Lung (tissue), 12 donors: ENCODE data around the gene GPRC5A. TPM values are rescaled to one million over a fixed set of nuclear protein-coding genes. Genes with fewer than 3 reads are reported as not detected.

Experiments
- ATAC-seq: fragments of 200-7000 bp; cut with Tn5 transposase; one replicate; pipeline ENCODE4 v1.9.1; 2020; ENCODE audit warnings: moderate number of reproducible peaks; ENCODE audit not compliant: insufficient read depth, low FRiP score
- DNase-seq, 3 donors: peaks; one replicate each; pipeline ENCODE4 v3.0.0-alpha.2; 2013 to 2017
- H3K27ac ChIP-seq, 2 donors: one replicate each; pipeline ENCODE4 v1.5.1; 2013; ENCODE audit warnings: mild to moderate bottlenecking in 2 of 2, moderate library complexity in 2 of 2, control low read depth in 1 of 2, inconsistent platforms in 1 of 2, low read depth in 1 of 2, low read length in 1 of 2
- H3K27me3 ChIP-seq, 3 donors: one replicate each; pipeline ENCODE4 v1.5.1; 2013; ENCODE audit warnings: low read length in 2 of 3; ENCODE audit not compliant: control insufficient read depth in 3 of 3, insufficient read depth in 3 of 3
- H3K36me3 ChIP-seq, 4 donors: one replicate each; pipeline ENCODE4 v1.5.1; 2013; ENCODE audit warnings: low read length in 4 of 4, mild to moderate bottlenecking in 1 of 4, moderate library complexity in 1 of 4; ENCODE audit not compliant: control insufficient read depth in 4 of 4, insufficient read depth in 4 of 4
- H3K4me1 ChIP-seq, 5 donors: one replicate each; pipeline ENCODE4 v1.5.1; 2013; ENCODE audit warnings: low read length in 5 of 5, mild to moderate bottlenecking in 2 of 5, moderate library complexity in 1 of 5; ENCODE audit not compliant: control insufficient read depth in 5 of 5, insufficient read depth in 5 of 5
- H3K4me3 ChIP-seq: one replicate; pipeline ENCODE4 v1.5.1; 2013; ENCODE audit warnings: mild to moderate bottlenecking, control low read depth, moderate library complexity
- H3K9ac ChIP-seq, 2 donors: one replicate each; pipeline ENCODE4 v1.5.1; 2013; ENCODE audit warnings: low read length in 2 of 2, control low read depth in 1 of 2; ENCODE audit not compliant: insufficient read depth in 1 of 2
- H3K9me3 ChIP-seq, 4 donors: one replicate each; pipeline ENCODE4 v1.5.1; 2013; ENCODE audit warnings: low read length in 3 of 4, mild to moderate bottlenecking in 1 of 4, moderate library complexity in 1 of 4; ENCODE audit not compliant: control insufficient read depth in 4 of 4, insufficient read depth in 3 of 4
- CTCF ChIP-seq: IDR thresholded peaks from 2 replicates; pipeline ENCODE4 v1.5.1; 2012; ENCODE audit warnings: mild to moderate bottlenecking; ENCODE audit errors: control extremely low read depth, extremely low read depth
- WGBS, 2 donors: extraction: QIAGEN DNeasy Blood & Tissue Kit; methylation state at CpG; one replicate each; pipeline ENCODE4 v1.1.7; 2013; 5-methylcytosine and 5-hydroxymethylcytosine counted together
- polyA plus RNA-seq, 2 donors: library from polyadenylated mRNA; stranded (reverse); fragments of 200-250 nt; gene quantifications; one replicate each; pipeline ENCODE4 v1.2.1, GENCODE V29; 2013
- total RNA-seq, 2 donors: library from RNA; depleted of rRNA in 1 of 2; stranded (reverse); fragments of >200 nt in 1 of 2; gene quantifications; one replicate each; pipeline ENCODE4 v1.2.1, GENCODE V29; 2014 to 2021
- donor health status: control.
- donor health status: control.
- donor health status: Bipolar disorder and iron deficiency.
- donor health status: healthy.
- donor health status: DM: yes; HTN: yes; CAD: no.

Gene GPRC5A
- total and polyA plus RNA-seq, 4 donors = 117 to 418 (median 172) TPM

GRCh38 chr12:12954878-12955625 is 63.7 kb downstream of the GPRC5A start:
- DNase-seq (no peak), ATAC-seq (no peak)
- no peak for TF ChIP-seq CTCF
- WGBS, 2 donors = 96 to 97% methylated on average over 6 of the region's 6 CpGs
- no peaks in the 10 kb centered on the region for H3K36me3 ChIP-seq
- no peak overlapping the region for H3K27ac ChIP-seq
- no peaks in the 10 kb centered on the region for H3K4me1 ChIP-seq
- no peak overlapping the region for H3K9ac ChIP-seq
- no peak overlapping the region for H3K4me3 ChIP-seq
- no peaks in the 10 kb centered on the region for H3K9me3 ChIP-seq
- H3K27me3 ChIP-seq = no peaks in the 10 kb centered on the region

- H3K27ac ChIP-seq = no peak overlapping the region
- 74 to 87% methylated on average over 7 of the region's 7 CpGs for WGBS, 2 donors
- no peak overlapping the region for H3K4me3 ChIP-seq
- no peaks in the 10 kb centered on the region for H3K9me3 ChIP-seq
- DNase-seq (no peak), ATAC-seq (no peak)
- H3K36me3 ChIP-seq = no peaks in the 10 kb centered on the region
- H3K9ac ChIP-seq = no peak overlapping the region
- no peak for TF ChIP-seq CTCF
- H3K27me3 ChIP-seq = no peaks in the 10 kb centered on the region
- no peaks in the 10 kb centered on the region for H3K4me1 ChIP-seq
These were observed 67.5 kb downstream of the GPRC5A start for GRCh38 chr12:12958886-12959285.

- ATAC-seq (no peak), DNase-seq (no peak)
- Histone ChIP-seq H3K4me3 (no peak overlapping the region), H3K9me3 (no peaks in the 10 kb centered on the region), H3K9ac (no peak overlapping the region), H3K36me3 (no peaks in the 10 kb centered on the region), H3K4me1 (no peaks in the 10 kb centered on the region), H3K27ac (no peak overlapping the region), H3K27me3 (no peaks in the 10 kb centered on the region)
- no peak for TF ChIP-seq CTCF
- WGBS, 2 donors = 85 to 95% methylated on average over 5 of the region's 5 CpGs
These were observed 69.4 kb downstream of the GPRC5A start for GRCh38 chr12:12960639-12961209.

- no peaks in the 10 kb centered on the region for H3K4me1 ChIP-seq
- H3K27ac ChIP-seq = no peak overlapping the region
- no peaks in the 10 kb centered on the region for H3K9me3 ChIP-seq
- no peaks in the 10 kb centered on the region for H3K27me3 ChIP-seq
- no peak for TF ChIP-seq CTCF
- H3K4me3 ChIP-seq = no peak overlapping the region
- no peak overlapping the region for H3K9ac ChIP-seq
- peaks cover 0 to 2% (median 0%) of the 10 kb centered on the region in 4 donors for H3K36me3 ChIP-seq
- ATAC-seq (no peak), DNase-seq (no peak)
- WGBS, 2 donors = 63 to 82% methylated on average over 4 of the region's 4 CpGs
These were observed 72.9 kb downstream of the GPRC5A start for GRCh38 chr12:12964255-12964654.
